Measurements from ENCODE around the gene MYH16.
"Not testable (repeated sequence)": the region's sequence is repeated elsewhere in the genome, so short reads cannot be mapped to it uniquely, and the experiment has no call there.

- not testable (repeated sequence) for TF ChIP-seq EZH2, CTCF (IDR thresholded peaks at IDR 0.05)
These were observed 2.3 kb downstream of the MYH16 start for GRCh38 chr7:99274908-99275307.
